GM12872 (cell line): Measurements from ENCODE around the gene HPS4.

ENCODE experiments used
- TF ChIP-seq, protein P1 (sequence below): IDR thresholded peaks from 3 replicates; pipeline ENCODE4 v1.5.1; 2011; ENCODE audit warnings: low read depth, mild to moderate bottlenecking, low read length, moderate library complexity; ENCODE audit not compliant: insufficient read depth

HPS4 gene

DNA sequence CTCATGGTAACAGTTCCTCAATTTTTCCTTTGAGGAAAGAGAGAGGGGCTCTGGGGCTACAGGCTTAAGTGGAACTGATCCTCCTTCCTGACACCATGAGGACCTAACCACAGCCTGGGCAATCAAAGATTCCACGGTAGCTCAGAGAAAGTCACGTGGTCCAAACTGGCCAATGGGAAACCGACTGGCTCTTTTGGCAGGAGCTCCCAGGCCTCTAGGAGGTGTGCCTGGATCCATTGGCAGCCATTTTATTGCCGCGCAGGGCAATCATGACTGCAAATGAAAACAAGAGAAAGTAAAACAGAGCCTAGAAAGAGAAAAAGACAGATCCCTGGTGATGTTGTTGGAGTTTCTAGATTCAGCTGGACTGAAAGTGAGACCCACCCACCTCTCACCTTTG lies 81.9 kb downstream of the HPS4 start:
- TF ChIP-seq, protein P1, sequence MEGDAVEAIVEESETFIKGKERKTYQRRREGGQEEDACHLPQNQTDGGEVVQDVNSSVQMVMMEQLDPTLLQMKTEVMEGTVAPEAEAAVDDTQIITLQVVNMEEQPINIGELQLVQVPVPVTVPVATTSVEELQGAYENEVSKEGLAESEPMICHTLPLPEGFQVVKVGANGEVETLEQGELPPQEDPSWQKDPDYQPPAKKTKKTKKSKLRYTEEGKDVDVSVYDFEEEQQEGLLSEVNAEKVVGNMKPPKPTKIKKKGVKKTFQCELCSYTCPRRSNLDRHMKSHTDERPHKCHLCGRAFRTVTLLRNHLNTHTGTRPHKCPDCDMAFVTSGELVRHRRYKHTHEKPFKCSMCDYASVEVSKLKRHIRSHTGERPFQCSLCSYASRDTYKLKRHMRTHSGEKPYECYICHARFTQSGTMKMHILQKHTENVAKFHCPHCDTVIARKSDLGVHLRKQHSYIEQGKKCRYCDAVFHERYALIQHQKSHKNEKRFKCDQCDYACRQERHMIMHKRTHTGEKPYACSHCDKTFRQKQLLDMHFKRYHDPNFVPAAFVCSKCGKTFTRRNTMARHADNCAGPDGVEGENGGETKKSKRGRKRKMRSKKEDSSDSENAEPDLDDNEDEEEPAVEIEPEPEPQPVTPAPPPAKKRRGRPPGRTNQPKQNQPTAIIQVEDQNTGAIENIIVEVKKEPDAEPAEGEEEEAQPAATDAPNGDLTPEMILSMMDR, result no peak
